Measurements from ENCODE around the gene SYK. TPM values are rescaled to one million over a fixed set of nuclear protein-coding genes. Genes with fewer than 3 reads are reported as not detected.

SYK gene
- total and polyA plus RNA-seq, 2 donors (not counting 1 experiment from before 2014, with no cell fraction given): not detected

GRCh38 chr9:90830977-90831376, 29.4 kb downstream of the SYK start:
- H3K4me2 ChIP-seq (ENCODE audit: extremely low read depth, insufficient read depth, low read length): no peak overlapping the region
- H4K20me1 ChIP-seq (ENCODE audit: control insufficient read depth, extremely low read depth, insufficient read depth, low read length): no peaks in the 10 kb centered on the region
- no peak overlapping the region for H3K4me3 ChIP-seq (replicated peaks in 1 of 4; ENCODE audit: control extremely low read depth in 1 of 4, insufficient read depth in 1 of 4, low read depth in 3 of 4, low read length in 4 of 4)
- no peak overlapping the region for H3K9ac ChIP-seq (ENCODE audit: insufficient read depth, low read length)
- H3K9me3 ChIP-seq (ENCODE audit: control insufficient read depth, insufficient read depth, low read depth, low read length): no peaks in the 10 kb centered on the region
- H3K27ac ChIP-seq (ENCODE audit: insufficient read depth, low read length): no peak overlapping the region
- no peaks in the 10 kb centered on the region for H3K27me3 ChIP-seq (ENCODE audit: control insufficient read depth, insufficient read depth, low read length)
- H3K36me3 ChIP-seq (ENCODE audit: control insufficient read depth, insufficient read depth, low read length): no peaks in the 10 kb centered on the region
- no peaks in the 10 kb centered on the region for H3K79me2 ChIP-seq (ENCODE audit: control insufficient read depth, insufficient read depth, low read length)
- H3K4me1 ChIP-seq (ENCODE audit: control insufficient read depth, extremely low read depth, insufficient read depth, low read length): no peaks in the 10 kb centered on the region
- no peak for DNase-seq (ENCODE audit: low read depth in 2 of 2)
- TF ChIP-seq CTCF (conservative IDR thresholded peaks at IDR 0.05 in 1 of 2, IDR thresholded peaks at IDR 0.05 in 1 of 2; ENCODE audit: low read depth in 1 of 2, low read length in 2 of 2) (no peak), EZH2 (IDR thresholded peaks at IDR 0.05; ENCODE audit: low read length, missing control alignments) (no peak)
- H2AFZ ChIP-seq (ENCODE audit: low read length): no peak overlapping the region

- TF ChIP-seq EZH2 (IDR thresholded peaks at IDR 0.05; ENCODE audit: low read length, missing control alignments) (no peak), CTCF (conservative IDR thresholded peaks at IDR 0.05 in 1 of 2, IDR thresholded peaks at IDR 0.05 in 1 of 2; ENCODE audit: low read depth in 1 of 2, low read length in 2 of 2) (no peak)
- no peak overlapping the region for H3K27ac ChIP-seq (ENCODE audit: insufficient read depth, low read length)
- H3K27me3 ChIP-seq (ENCODE audit: control insufficient read depth, insufficient read depth, low read length): no peaks in the 10 kb centered on the region
- no peak overlapping the region for H2AFZ ChIP-seq (ENCODE audit: low read length)
- H3K79me2 ChIP-seq (ENCODE audit: control insufficient read depth, insufficient read depth, low read length): no peaks in the 10 kb centered on the region
- H3K4me3 ChIP-seq (replicated peaks in 1 of 4; ENCODE audit: control extremely low read depth in 1 of 4, insufficient read depth in 1 of 4, low read depth in 3 of 4, low read length in 4 of 4): no peak overlapping the region
- H3K36me3 ChIP-seq (ENCODE audit: control insufficient read depth, insufficient read depth, low read length): no peaks in the 10 kb centered on the region
- no peak overlapping the region for H3K4me2 ChIP-seq (ENCODE audit: extremely low read depth, insufficient read depth, low read length)
- no peaks in the 10 kb centered on the region for H4K20me1 ChIP-seq (ENCODE audit: control insufficient read depth, extremely low read depth, insufficient read depth, low read length)
- H3K9ac ChIP-seq (ENCODE audit: insufficient read depth, low read length): no peak overlapping the region
- no peak for DNase-seq (ENCODE audit: low read depth in 2 of 2)
- H3K4me1 ChIP-seq (ENCODE audit: control insufficient read depth, extremely low read depth, insufficient read depth, low read length): no peaks in the 10 kb centered on the region
- H3K9me3 ChIP-seq (ENCODE audit: control insufficient read depth, insufficient read depth, low read depth, low read length): no peaks in the 10 kb centered on the region
Measured at GRCh38 chr9:90832261-90832660, 30.6 kb downstream of the SYK start.

GRCh38 chr9:90834828-90835595, 33.4 kb downstream of the SYK start:
- Histone ChIP-seq H2AFZ (ENCODE audit: low read length) (no peak overlapping the region), H4K20me1 (ENCODE audit: control insufficient read depth, extremely low read depth, insufficient read depth, low read length) (no peaks in the 10 kb centered on the region), H3K9me3 (ENCODE audit: control insufficient read depth, insufficient read depth, low read depth, low read length) (no peaks in the 10 kb centered on the region), H3K4me3 (replicated peaks in 1 of 4; ENCODE audit: control extremely low read depth in 1 of 4, insufficient read depth in 1 of 4, low read depth in 3 of 4, low read length in 4 of 4) (no peak overlapping the region), H3K79me2 (ENCODE audit: control insufficient read depth, insufficient read depth, low read length) (no peaks in the 10 kb centered on the region), H3K27ac (ENCODE audit: insufficient read depth, low read length) (no peak overlapping the region), H3K36me3 (ENCODE audit: control insufficient read depth, insufficient read depth, low read length) (no peaks in the 10 kb centered on the region), H3K4me2 (ENCODE audit: extremely low read depth, insufficient read depth, low read length) (no peak overlapping the region), H3K27me3 (ENCODE audit: control insufficient read depth, insufficient read depth, low read length) (no peaks in the 10 kb centered on the region), H3K4me1 (ENCODE audit: control insufficient read depth, extremely low read depth, insufficient read depth, low read length) (no peaks in the 10 kb centered on the region), H3K9ac (ENCODE audit: insufficient read depth, low read length) (no peak overlapping the region)
- DNase-seq (ENCODE audit: low read depth in 2 of 2): peak in 1 of 2 donors; percentile 2
- TF ChIP-seq CTCF (conservative IDR thresholded peaks at IDR 0.05 in 1 of 2, IDR thresholded peaks at IDR 0.05 in 1 of 2; ENCODE audit: low read depth in 1 of 2, low read length in 2 of 2) (no peak), EZH2 (IDR thresholded peaks at IDR 0.05; ENCODE audit: low read length, missing control alignments) (no peak)
